Activated CD8-positive, alpha-beta memory T cell treated with anti-CD3 and anti-CD28 coated beads, Interleukin-2, amount 50 U/mL, for 1 hour (primary cell): ENCODE results near the gene PCDHA2.
"Not testable (repeated sequence)": the region's sequence is repeated elsewhere in the genome, so short reads cannot be mapped to it uniquely, and the experiment has no call there.

ENCODE experiments used
- DNase-seq: peaks from one replicate; pipeline ENCODE4 v3.0.0-alpha.2; 2020; ENCODE audit errors: extremely low read depth

The PCDHA2 gene

DNA sequence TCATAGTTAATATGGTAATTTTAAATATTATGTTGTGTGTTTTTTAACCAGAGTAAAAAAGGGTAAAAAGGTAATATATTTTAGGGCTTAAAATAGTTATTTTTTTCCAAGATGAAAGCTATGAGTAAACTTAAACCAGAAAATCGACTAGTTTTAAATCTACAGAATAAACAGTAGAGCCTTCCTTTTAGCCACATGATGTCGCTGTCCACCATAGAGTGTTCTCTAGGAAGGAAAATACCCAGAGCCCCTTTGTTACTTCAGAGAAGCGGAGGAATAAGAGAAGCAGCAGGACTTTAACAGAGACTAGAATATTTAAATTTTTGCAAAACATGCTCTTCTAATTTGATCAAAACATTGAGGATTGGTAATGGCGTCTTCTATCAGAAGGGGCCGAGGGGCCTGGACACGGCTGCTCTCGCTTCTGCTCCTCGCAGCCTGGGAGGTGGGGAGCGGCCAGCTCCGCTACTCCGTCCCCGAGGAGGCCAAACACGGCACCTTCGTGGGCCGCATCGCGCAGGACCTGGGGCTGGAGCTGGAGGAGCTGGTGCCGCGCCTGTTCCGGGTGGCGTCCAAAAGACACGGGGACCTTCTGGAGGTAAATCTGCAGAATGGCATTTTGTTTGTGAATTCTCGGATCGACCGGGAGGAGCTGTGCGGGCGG lies at the start of gene PCDHA2:
Gene PCDHA2, plus strand, starts transcription at position 258 of the 664 bp plus-strand sequence.
- no peak for DNase-seq

DNA sequence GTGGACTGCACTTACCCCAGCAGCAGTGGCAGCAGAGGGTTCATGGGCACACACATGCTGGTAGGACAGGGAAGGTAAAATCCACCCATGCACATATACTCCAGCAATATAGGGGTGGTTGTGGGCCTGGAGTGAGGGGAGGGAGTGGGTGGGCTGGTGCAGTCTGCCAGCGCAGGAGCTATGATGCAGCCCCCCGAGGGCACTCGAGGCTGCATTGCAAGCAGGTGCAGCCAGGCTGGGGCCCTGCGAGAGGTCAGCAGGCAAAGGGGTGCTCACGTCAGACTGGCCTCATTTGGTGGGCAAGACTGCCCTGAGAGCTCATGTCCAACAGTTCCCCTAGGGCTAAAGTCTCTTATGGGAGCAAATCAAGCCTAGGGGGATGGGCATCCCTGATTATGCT lies 41.1 kb upstream of the PCDHA2 start:
- no peak for DNase-seq

DNA sequence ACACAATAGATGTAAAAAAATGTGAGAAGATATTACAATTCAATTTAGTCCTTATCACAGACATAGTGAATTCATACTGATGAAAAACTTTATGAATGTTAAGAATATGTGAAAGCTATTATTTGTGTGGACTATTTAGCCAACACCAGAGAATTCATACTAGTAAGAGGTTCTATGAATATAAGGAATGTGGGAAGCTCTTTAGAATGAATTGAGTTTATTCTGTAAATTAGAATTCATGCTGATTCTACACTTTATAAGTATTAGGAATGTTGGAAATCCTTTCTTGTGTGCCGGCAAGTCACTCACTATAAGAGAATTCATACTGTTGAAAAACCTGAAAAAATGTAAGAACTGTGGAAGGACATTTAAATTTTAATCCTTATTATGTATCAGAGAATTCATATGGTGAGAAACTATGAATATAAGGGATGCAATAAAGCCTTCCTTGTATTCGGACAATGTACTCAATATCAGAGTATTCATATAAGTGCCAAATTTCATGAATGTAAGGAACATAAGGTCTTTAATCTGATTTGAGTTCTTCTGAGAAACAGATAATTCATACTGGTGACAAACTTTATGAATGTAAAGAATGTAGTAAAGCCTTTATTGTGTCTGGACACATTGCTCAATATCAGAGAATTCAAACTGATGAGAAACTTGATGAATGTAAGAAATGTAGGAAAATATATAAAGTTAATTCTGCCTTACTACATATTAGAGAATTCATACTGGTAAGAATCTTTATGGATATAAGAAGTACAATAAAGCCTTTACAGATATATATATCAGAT lies 30.3 kb upstream of the PCDHA2 start:
- DNase-seq: no peak

DNA sequence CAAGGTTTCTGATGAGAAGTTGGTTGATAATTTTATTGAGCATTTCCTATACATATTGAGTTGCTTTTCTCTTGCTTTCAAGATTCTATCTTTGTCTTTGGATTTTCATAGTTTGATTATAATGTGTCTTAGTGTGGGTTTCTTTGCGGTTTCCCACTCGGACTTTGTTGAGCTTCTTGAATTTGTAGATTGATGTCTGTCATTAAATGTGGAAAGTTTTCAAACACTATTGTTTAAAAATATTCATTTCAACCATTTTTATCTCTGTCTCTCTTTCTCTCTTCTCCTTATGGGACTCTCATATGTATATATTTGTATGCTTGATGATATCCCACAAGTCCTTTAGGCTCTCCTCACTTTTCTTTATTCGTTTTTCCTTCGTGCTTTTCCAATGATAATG lies 27.2 kb upstream of the PCDHA2 start:
- DNase-seq: no peak

DNA sequence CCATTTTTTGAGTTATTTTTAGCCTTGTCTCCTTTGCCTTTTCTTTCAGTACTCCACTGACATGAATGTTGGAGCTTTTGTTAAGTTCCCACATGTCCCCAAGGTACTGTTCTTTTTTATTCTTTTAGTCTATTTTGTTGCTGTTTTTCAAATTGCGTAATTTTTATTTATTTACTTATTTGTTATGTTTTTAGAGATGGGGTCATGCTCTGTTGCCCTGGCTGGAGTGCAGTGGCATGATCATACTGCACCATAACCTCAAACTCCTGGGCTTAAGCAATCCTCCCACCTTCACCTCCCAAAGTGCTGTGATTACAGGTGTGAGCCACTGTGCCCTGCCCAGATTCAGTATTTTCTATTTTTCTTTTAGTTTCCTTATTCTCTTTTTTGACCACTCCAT lies 14.1 kb upstream of the PCDHA2 start:
- DNase-seq: no peak

DNA sequence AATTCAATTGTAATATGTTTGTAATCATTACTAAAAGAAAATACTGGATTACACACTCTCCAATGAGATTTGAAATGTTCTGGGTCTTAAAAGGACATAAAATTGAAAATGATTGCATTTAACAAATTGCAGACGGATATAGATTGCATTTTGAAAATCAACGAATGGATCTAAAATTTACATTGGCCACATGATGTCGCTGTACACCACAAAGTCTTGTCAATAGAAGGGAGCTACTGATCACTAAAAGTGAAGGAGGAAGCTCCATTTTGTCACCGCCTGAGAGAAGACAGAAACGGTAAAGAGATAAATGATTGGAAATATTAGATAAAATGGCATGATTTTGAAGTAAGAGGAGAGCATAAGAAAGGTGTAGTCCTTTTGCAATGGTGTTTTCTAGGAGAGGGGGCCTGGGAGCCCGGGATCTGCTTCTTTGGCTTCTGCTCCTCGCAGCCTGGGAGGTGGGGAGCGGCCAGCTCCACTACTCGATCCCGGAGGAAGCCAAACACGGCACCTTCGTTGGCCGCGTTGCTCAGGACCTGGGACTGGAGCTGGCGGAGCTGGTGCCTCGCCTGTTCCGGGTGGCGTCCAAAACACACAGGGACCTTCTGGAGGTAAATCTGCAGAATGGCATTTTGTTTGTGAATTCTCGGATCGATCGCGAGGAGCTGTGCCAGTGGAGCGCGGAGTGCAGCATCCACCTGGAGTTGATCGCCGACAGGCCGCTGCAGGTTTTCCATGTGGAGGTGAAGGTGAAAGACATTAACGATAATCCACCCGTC lies 8.6 kb upstream of the PCDHA2 start, which contains the start of gene PCDHA1:
Gene PCDHA1, plus strand, starts transcription at position 236 of the 782 bp plus-strand sequence.
- DNase-seq: no peak

DNA sequence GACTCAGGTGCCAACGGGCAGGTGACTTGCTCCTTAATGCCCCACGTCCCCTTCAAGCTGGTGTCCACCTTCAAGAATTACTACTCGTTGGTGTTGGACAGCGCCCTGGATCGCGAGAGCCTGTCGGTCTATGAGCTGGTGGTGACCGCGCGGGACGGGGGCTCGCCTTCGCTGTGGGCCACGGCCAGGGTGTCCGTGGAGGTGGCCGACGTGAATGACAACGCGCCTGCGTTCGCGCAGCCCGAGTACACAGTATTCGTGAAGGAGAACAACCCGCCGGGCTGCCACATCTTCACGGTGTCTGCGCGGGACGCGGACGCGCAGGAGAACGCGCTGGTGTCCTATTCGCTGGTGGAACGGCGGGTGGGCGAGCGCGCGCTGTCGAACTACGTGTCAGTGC lies 7.2 kb upstream of the PCDHA2 start:
- DNase-seq: not testable (repeated sequence)

DNA sequence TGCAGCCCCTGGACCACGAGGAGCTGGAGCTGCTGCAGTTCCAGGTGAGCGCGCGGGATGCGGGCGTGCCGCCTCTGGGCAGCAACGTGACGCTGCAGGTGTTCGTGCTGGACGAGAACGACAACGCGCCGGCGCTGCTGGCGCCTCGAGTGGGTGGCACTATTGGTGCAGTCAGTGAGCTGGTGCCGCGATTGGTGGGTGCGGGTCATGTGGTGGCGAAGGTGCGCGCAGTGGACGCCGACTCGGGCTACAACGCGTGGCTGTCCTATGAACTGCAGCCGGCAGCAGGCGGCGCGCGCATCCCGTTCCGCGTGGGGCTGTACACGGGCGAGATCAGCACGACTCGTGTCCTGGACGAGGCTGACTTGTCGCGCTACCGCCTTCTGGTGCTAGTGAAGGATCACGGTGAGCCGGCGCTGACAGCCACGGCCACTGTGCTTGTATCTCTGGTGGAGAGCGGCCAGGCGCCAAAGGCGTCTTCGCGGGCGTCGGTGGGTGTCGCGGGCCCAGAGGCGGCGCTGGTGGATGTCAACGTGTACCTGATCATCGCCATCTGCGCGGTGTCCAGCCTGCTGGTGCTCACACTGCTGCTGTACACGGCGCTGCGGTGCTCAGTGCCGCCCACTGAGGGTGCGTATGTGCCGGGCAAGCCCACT lies 6.7 kb upstream of the PCDHA2 start:
- DNase-seq: not testable (repeated sequence)

DNA sequence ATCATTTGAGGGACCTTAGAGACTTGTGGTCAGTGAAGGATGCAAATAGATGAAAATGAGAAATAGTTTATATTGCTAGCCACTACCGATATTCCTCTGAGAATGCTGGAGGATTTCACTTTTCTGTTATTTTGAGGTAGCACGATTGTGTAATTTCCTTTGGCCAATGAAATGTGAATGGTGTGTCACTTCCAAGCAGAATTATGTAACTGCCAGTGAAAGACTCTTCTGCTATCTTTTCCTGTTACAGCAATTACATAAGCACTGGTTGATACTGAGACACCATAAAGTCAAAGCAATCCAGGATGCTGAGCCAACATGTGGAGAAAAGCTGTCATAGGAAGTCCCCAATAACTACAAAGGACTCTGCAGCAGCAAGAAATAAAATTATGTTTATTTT lies 3.6 kb upstream of the PCDHA2 start:
- no peak for DNase-seq

DNA sequence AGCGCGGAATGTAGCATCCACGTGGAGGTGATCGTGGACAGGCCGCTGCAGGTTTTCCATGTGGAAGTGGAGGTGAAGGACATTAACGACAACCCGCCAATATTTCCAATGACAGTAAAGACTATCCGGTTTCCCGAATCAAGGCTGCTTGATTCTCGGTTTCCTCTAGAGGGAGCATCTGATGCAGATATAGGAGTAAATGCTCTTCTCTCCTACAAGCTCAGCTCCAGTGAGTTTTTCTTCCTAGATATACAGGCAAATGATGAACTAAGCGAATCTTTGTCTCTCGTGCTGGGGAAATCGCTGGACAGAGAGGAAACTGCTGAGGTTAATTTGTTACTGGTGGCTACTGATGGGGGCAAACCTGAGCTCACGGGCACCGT lies 598 bp downstream of the PCDHA2 start:
- DNase-seq: no peak

DNA sequence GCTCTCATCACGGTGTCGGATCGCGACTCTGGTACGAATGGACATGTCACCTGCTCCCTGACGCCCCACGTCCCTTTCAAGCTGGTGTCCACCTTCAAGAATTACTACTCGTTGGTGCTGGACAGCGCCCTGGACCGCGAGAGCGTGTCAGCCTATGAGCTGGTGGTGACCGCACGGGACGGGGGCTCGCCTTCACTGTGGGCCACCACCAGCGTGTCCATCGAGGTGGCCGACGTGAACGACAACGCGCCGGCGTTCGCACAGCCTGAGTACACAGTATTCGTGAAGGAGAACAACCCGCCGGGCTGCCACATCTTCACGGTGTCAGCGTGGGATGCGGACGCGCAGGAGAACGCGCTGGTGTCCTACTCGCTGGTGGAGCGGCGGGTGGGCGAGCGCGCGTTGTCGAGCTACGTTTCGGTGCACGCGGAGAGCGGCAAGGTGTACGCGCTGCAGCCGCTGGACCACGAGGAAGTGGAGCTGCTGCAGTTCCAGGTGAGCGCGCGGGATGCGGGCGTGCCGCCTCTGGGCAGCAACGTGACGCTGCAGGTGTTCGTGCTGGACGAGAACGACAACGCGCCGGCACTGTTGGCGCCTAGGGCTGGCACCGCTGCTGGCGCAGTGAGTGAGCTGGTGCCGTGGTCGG lies 1.5 kb downstream of the PCDHA2 start:
- not testable (repeated sequence) for DNase-seq

DNA sequence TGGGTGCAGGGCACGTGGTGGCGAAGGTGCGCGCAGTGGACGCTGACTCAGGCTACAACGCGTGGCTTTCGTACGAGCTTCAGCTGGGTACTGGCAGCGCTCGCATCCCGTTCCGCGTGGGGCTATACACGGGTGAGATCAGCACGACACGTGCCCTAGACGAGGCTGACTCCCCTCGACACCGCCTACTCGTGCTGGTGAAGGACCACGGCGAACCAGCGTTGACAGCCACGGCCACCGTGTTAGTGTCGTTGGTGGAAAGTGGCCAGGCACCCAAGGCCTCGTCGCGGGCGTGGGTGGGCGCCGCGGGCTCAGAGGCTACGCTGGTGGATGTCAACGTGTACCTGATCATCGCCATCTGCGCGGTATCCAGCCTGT lies 2.1 kb downstream of the PCDHA2 start:
- no peak for DNase-seq

DNA sequence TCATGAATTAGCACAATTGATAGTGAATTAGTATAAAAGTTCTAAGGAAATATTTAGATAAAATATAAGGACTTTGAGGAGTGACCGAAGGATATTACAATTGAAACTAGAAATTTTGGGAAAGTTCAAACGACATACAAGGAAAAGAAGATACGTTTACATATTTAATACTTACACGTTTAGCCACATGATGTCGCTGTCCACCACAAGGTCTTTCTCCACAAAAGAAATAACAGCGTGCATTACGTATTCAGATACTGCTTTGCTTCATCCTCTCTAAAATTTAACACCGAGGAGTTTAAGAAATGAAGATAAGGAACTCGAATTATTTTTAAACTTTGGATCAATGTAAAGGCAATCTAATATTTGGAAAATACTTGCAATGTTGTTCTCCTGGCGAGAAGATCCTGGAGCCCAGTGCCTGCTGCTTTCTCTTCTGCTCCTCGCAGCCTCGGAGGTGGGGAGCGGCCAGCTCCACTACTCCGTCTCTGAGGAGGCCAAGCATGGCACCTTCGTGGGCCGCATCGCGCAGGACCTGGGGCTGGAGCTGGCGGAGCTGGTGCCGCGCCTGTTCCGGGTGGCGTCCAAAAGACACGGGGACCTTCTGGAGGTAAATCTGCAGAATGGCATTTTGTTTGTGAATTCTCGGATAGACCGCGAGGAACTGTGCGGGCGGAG lies 6.3 kb downstream of the PCDHA2 start, which contains the start of gene PCDHA3:
Gene PCDHA3, plus strand, starts transcription at position 242 of the 678 bp plus-strand sequence.
- DNase-seq: no peak

DNA sequence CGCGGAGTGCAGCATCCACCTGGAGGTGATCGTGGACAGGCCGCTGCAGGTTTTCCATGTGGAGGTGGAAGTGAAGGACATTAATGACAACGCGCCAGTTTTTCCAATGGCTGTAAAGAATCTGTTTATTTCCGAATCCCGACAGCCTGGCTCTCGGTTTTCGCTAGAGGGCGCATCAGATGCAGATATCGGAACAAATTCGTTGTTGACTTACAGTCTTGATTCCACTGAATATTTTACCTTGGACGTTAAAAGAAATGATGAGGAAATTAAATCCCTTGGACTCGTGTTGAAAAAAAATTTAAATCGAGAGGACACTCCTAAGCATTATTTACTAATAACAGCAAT lies 6.8 kb downstream of the PCDHA2 start:
- DNase-seq: no peak

DNA sequence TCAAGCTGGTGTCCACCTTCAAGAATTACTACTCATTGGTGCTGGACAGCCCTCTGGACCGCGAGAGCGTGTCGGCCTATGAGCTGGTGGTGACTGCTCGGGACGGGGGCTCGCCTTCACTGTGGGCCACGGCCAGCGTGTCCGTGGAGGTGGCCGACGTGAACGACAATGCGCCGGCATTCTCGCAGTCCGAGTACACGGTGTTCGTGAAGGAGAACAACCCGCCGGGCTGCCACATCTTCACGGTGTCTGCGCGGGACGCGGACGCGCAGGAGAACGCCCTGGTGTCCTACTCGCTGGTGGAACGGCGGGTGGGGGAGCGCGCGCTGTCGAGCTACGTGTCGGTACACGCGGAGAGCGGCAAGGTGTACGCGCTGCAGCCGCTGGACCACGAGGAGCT lies 7.7 kb downstream of the PCDHA2 start:
- DNase-seq: not testable (repeated sequence)

DNA sequence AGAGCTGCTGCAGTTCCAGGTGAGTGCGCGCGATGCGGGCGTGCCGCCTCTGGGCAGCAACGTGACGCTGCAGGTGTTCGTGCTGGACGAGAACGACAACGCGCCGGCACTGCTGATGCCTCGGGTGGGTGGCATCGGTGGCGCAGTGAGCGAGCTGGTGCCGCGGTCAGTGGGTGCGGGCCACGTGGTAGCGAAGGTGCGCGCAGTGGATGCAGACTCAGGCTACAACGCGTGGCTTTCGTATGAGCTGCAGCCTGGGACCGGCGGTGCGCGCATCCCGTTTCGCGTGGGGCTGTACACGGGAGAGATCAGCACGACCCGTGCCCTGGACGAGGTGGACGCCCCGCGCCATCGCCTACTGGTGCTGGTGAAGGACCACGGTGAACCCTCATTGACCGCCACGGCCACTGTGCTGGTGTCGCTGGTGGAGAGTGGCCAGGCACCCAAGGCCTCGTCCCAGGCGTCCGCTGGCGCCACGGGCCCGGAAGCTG lies 8.2 kb downstream of the PCDHA2 start:
- no peak for DNase-seq

DNA sequence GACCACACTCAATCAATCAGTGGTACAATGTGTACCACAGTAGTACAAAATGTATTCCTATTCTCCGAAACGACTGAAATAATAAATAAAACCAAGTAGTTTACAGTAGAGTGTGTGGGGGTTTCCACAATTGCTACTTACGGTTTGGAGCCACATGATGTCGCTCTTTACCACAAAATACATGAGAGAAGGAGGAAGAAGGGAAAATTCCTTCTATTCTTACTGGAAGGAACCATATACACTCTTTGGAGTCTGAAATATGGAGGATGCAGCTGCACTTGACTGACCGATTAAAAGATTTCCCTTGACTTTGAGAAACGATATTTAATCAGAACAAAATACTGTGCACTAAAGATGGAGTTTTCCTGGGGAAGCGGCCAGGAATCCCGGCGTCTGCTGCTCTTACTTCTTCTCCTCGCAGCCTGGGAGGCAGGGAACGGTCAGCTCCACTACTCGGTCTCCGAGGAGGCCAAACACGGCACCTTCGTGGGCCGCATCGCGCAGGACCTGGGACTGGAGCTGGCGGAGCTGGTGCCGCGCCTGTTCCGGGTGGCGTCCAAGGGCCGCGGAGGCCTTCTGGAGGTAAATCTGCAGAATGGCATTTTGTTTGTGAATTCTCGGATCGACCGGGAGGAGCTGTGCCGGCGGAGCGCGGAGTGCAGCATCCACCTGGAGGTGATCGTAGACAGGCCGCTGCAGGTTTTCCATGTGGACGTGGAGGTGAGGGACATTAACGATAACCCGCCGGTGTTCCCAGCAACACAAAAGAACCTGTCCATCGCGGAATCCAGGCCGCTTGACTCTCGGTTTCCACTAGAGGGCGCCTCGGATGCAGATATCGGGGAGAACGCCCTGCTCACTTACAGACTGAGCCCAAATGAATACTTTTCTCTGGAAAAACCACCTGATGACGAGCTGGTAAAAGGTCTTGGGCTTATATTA lies 12.5 kb downstream of the PCDHA2 start, which contains the start of gene PCDHA4:
Gene PCDHA4, plus strand, starts transcription at position 235 of the 942 bp plus-strand sequence.
- DNase-seq: no peak

DNA sequence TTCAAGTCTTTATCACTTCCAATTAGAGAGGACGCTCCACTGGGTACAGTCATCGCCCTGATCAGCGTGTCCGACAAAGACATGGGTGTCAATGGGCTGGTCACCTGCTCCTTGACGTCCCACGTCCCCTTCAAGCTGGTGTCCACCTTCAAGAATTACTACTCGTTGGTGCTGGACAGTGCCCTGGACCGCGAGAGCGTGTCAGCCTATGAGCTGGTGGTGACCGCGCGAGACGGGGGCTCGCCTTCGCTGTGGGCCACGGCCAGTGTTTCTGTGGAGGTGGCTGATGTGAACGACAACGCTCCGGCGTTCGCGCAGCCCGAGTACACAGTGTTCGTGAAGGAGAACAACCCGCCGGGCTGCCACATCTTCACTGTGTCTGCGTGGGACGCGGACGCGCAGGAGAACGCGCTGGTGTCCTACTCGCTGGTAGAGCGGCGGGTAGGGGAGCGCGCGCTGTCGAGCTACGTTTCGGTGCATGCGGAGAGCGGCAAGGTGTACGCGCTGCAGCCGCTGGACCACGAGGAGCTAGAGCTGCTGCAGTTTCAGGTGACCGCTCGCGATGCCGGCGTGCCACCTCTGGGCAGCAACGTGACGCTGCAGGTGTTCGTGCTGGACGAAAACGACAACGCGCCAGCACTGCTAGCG lies 13.7 kb downstream of the PCDHA2 start:
- not testable (repeated sequence) for DNase-seq

DNA sequence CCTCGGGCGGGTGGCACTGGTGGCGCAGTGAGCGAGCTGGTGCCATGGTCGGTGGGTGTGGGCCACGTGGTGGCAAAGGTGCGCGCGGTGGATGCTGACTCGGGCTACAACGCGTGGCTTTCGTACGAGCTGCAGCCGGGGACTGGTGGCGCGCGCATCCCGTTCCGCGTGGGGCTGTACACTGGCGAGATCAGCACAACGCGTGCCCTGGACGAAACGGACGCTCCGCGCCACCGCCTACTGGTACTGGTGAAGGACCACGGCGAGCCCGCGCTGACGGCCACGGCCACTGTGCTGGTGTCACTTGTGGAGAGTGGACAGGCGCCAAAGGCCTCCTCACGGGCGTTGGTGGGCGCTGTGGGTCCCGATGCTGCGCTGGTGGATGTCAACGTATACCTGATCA lies 14.2 kb downstream of the PCDHA2 start:
- no peak for DNase-seq
